Activated CD4-positive, alpha-beta T cell treated with anti-CD3 and anti-CD28 coated beads for 4 hours (primary cell): ENCODE results near the gene LAMB1.
"Not testable (repeated sequence)": the region's sequence is repeated elsewhere in the genome, so short reads cannot be mapped to it uniquely, and the experiment has no call there.

ENCODE experiments used
- DNase-seq, 2 donors: peaks; one replicate each; pipeline ENCODE4 v3.0.0-alpha.2; 2020

LAMB1 gene

DNA sequence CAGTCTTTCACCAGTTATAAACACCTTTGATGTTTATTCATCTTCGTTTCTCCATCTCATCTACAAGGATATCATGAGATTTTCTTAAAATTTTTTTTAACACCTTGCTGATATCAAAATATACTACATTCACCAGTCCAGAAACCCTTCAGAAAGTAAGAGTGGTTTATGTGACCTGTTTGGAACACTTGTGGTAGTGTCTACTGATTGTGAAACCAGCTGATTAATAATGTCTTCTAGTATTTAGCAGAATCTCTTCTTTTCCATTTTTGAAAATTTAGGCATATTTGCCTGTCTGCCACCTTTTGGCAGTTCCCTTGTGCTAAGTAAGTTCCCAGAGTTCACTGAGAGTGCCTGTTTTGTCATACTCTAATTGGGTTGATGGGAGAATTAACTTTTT is 93.5 kb downstream of the LAMB1 start:
- no peak for DNase-seq

- no peak for DNase-seq
Measured at GRCh38 chr7:107907790-107908189, 95.2 kb downstream of the LAMB1 start.

GRCh38 chr7:107902381-107902780 is 100.6 kb downstream of the LAMB1 start:
- no peak for DNase-seq

DNA sequence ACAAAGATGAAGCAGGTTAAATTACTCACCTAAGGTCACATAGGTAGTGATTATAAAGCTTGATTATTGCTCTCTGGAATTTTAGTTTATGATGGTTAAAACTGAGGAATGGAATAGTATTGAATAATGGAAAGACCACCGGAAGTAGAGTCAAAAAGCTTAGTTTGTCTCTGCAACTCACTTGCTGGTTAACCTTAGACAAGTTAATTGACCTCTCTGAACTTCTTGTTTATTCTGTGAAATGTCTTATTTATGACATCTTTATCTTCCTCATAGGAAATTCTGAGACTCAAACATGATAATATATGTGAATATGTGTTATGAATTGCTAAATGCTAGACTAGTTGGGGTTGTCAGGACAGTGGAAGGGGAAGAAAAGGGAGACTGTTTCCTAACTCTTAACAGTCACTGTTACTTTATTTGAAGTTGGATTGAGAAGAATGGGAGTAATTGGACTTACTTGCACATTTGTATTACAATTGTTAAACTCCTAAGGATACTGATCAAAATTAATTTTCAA is 102.4 kb downstream of the LAMB1 start:
- DNase-seq, result no peak

- DNase-seq, result no peak
Measured at GRCh38 chr7:107898997-107899594, 103.9 kb downstream of the LAMB1 start.

DNA sequence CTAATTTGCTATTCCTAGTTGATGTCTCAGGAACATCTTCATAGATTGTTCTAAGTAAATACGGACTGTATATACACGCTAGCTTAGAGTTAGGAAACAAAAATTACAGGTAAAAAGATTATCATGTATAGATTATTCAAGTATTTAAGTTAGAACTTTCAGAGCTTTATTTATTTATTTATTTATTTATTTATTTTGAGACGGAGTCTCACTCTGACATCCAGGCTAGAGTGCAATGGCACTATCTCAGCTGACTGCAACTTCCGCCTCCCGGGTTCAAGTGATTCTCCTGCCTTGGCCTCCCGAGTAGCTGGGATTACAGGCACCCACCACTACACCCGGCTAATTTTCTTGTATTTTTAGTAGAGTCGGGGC is 110.6 kb downstream of the LAMB1 start:
- not testable (repeated sequence) for DNase-seq

DNA sequence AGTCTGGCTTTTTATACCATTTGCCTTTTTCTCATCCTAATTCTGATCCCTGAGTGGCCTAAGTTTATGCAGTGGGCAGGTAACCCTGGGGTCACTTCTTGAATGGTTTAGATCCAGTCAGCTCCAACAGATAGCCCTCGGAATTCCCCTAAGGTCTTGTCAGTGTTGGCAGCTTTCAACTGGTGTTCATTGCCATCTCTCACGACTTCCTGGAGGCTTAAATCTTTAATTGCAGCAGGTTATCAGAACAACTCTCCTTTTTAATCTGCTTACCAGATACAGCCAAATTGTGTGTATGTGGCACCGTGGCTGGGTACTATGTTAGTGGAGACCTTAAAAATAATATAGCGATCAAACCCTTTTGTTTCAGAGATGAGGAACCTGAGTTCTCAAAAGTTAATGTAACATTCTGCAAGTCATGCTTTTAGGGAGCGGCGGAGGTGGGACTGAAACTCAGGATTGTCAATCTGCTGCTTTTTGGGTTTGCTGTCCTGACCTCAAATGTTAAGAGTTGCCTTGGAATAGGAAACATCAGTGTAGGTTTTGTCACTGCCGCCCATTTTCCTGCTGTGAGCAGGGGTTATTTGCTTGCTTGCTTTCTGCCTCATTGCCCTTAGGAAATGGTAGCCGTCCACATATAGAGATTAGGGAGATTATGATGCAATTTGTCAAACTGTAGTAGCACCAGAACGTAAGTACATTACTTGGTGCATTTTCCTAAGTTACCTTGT is 111.2 kb downstream of the LAMB1 start:
- DNase-seq, result no peak

DNA sequence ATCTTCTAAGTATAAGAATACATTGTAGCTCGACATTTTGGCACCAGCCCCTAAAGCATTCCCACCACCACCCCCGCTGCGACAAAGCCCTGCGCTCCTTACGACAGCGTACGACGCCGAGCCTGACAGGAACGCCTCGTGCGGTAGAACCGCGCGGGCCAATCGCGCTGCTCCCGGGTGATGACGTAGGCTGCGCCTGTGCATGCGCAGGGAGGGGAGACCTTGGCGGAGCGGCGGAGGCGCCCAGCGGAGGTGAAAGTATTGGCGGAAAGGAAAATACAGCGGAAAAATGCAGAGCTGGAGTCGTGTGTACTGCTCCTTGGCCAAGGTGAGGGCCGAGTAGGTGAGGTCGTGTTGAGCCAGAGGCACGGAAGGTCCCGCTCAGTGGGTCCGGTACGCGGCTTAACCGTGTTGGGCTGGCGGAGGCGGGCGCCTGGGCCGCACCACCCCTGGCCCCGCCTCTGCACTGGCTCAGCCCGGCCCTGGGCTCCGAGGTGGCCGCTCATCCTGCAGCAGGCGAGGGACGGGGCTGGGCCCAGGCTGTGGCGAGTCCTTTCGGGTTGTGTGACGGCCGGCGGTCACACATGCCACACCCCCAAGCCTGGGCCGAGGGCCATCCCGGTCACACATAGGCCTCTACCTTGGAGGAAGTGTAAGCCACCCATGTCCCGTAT is 111.9 kb downstream of the LAMB1 start, which contains the start of gene DLD:
DLD (plus strand) TSS at position 222 of the 674 bp plus-strand sequence; CDS start at position 290, 68 bp downstream.
- DNase-seq, result peak; percentile 88 to 90

DNA sequence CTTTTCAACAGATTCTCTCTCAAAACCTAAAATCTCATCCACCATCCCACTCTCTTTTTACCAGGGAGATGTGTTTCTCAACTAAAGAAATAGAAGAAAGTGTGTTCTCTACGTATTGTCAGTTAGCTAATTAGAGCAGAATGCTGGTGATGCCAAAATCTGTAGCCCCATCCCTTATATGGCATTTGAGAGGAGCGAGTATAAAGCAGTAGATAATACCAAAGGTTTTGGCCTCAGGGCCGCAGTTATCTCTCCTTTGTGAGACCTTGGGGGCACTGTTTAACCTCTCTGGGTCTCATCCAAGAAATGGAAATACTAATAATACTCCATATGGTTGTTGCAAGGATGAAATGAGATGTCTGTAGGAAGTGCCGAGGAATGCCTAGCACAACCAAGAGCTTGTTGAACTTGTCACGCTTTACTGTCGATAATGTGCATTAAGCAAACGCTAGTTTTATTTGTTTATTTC is 112.4 kb downstream of the LAMB1 start:
- DNase-seq, result peak in 1 of 2 donors; percentile 14

GRCh38 chr7:107889992-107890391 is 113.0 kb downstream of the LAMB1 start:
- no peak for DNase-seq

DNA sequence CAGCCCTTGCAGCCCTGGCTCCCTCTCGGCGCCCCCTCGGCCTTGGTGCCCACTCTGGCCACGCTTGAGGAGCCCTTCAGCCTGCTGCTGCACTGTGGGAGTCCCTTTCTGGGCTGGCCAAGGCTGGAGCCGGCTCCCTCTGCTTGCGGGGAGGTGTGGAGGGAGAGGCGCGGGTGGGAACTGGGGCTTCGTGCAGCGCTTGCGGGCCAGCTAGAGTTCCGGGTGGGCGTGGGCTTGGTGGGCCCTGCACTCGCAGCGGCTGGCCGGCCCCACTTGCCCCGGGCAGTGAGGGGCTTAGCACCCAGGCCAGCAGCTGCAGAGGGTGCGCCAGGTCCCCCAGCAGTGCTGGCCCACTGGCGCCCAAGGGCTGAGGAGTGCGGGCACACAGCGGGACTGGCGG is 115.1 kb downstream of the LAMB1 start:
- DNase-seq, result not testable (repeated sequence)

DNA sequence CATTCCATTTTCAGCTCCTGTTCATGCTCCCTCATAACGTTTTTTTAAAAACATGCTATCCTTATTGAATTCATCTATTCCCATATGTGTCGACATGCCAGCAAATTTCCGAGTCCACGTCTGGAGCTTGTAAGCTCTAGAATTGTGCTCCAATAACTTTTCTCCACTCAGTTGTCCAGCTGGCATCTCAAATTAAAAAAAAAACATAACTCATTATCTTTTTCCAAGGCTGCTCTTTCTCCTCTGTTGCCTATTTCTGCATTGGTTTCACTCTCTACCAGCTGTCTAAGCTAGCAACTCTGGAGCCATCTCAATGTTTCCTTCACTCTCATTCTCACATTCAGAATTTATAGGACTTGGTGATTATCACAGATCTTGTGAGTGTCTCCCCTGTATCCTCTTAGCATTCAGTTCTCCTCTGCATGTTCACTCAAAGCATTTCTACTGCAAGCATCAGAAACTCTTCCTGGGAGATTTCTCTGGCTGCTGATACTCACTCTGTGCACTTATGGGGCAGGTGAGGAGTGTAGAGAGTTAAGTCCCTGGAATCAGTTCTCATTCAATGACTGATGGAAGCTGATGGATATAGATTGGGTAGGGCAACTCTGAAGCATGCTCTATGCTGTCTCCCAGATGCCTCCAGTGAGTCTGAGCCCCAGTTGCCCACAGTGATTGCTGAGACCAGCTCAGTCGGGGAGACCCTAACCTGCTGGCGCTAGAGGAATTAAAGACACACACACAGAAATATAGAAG is 118.7 kb downstream of the LAMB1 start:
- no peak for DNase-seq

DNA sequence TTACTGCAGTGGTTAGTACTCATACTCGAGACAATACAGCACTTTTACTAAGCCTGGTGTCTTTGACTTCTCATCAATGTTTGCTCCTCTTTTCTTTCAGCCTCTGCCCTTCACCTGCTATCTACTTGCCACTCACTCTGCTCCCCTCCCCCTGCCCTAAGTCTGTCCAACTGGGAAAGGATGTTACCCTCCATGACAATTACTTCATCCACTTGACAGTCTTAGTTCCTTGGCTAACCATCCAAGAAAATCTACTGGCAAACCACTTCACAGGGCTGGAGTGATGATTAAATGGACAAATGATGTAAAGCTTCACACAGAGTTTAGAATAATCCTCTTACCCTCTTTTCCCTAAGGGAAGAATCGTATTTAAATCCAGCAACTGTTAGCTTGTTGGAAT is 120.2 kb downstream of the LAMB1 start:
- no peak for DNase-seq

DNA sequence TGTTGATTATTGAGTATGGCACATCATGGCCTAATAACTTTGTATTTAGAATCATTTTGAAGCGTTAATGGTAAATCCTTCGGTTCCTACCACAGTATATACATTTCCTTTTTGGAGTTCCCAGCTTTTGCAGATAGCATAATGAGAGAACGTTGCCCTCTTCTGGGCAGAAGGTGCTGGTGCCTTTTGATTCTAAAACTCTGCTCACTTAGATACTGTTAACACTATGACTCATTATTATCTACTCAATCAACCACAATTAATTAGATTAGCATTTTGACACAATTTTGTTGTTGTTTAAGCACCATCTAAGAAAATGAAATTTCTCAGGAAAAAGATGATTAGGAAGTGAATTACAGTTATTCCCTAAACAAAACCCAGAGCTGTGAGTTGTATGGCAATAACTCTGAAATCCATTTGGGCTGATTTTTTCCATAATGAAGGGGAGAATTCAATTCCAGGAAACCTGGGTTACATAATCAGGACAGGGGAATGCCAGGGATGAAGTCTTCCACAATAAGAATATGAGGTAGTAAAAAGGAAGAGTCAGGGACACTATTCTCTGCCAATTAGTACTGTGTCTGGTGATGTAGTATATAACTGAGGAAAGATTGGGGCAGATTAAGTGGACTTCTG is 123.4 kb downstream of the LAMB1 start:
- DNase-seq, result peak in 1 of 2 donors; percentile 28

GRCh38 chr7:107878636-107879035 is 124.3 kb downstream of the LAMB1 start:
- no peak for DNase-seq

GRCh38 chr7:107877731-107878382 is 125.1 kb downstream of the LAMB1 start:
- DNase-seq, result no peak

- no peak for DNase-seq
Measured at GRCh38 chr7:107876916-107877315, 126.0 kb downstream of the LAMB1 start.

- DNase-seq, result peak; percentile 26 to 33
Measured at GRCh38 chr7:107874605-107875446, 128.1 kb downstream of the LAMB1 start.

DNA sequence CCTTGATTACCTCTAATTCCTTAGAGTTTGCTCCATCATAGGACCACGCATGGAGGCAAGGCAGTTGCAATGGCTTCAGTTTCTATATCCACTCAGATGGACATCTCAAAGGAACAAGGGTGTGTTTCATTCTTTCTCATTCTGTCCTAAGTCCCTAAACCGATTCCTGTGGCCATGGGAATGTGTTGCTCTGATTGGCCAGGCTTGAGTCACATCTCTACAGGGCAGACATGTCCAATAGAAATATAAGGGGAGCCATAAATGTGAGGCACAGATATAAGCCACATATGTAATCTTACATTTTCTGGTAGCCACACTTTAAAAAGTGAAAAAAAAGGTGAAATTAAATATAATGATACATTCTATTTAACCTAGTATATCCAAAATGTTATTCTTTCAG is 128.8 kb downstream of the LAMB1 start:
- DNase-seq, result no peak
